ENCODE measurements around the gene SNX19. TPM values are rescaled to one million over a fixed set of nuclear protein-coding genes. Genes with fewer than 3 reads are reported as not detected.
"Not testable (repeated sequence)": the region's sequence is repeated elsewhere in the genome, so short reads cannot be mapped to it uniquely, and the experiment has no call there.

SNX19 gene
- total RNA-seq, 2 experiments from 2014 or later, result 41.5 to 43.4 TPM

- H3K27ac Mint-ChIP-seq, result no peak overlapping the region
- H3K9me3 Mint-ChIP-seq (ENCODE audit: low read depth), result no peaks in the 10 kb centered on the region
- no peak overlapping the region for H3K4me3 Mint-ChIP-seq
- CTCF ChIA-PET, result interaction anchor here (0.6 to 8.1 kb wide), 52 partner anchors 9 to 860 kb away, joined by 3 to 286 read pairs (median 4); partner anchors contain the start of genes ADAMTS15, ADAMTS8, PRDM10 and SNX19
- ATAC-seq (peak; percentile 94), DNase-seq (peak; percentile 91)
- no peaks in the 10 kb centered on the region for H3K36me3 Mint-ChIP-seq
- no peaks in the 10 kb centered on the region for H3K4me1 Mint-ChIP-seq
- peaks cover under 1% of the 10 kb centered on the region for H3K27me3 Mint-ChIP-seq
Observed at GRCh38 chr11:130861902-130862860, 54.1 kb downstream of the SNX19 start.

- ATAC-seq (no peak), DNase-seq (no peak)
- H3K27ac Mint-ChIP-seq, result no peak overlapping the region
- CTCF ChIA-PET, result interaction anchor here (0.9 to 8.1 kb wide), 17 partner anchors 9 to 648 kb away, joined by 3 to 286 read pairs (median 8); partner anchors contain the start of genes ADAMTS15, ADAMTS8 and SNX19
- H3K36me3 Mint-ChIP-seq, result no peaks in the 10 kb centered on the region
- H3K27me3 Mint-ChIP-seq, result peaks cover 6% of the 10 kb centered on the region
- no peak overlapping the region for H3K4me3 Mint-ChIP-seq
- H3K4me1 Mint-ChIP-seq, result no peaks in the 10 kb centered on the region
- H3K9me3 Mint-ChIP-seq (ENCODE audit: low read depth), result no peaks in the 10 kb centered on the region
Observed at GRCh38 chr11:130861283-130861682, 55.0 kb downstream of the SNX19 start.

GRCh38 chr11:130859886-130860285 lies 56.4 kb downstream of the SNX19 start:
- Mint-ChIP-seq H3K27me3 (peaks cover 9% of the 10 kb centered on the region), H3K4me3 (no peak overlapping the region), H3K9me3 (ENCODE audit: low read depth) (no peaks in the 10 kb centered on the region), H3K4me1 (no peaks in the 10 kb centered on the region), H3K27ac (no peak overlapping the region), H3K36me3 (no peaks in the 10 kb centered on the region)
- DNase-seq (no peak), ATAC-seq (no peak)
- CTCF ChIA-PET, result interaction anchor here (1.1 to 8.1 kb wide), 3 partner anchors 22 to 427 kb away, joined by 3 to 286 read pairs (median 3); partner anchors contain the start of genes ADAMTS8 and SNX19

GRCh38 chr11:130858215-130858614 lies 58.1 kb downstream of the SNX19 start:
- Mint-ChIP-seq H3K4me1 (no peaks in the 10 kb centered on the region), H3K36me3 (no peaks in the 10 kb centered on the region), H3K9me3 (ENCODE audit: low read depth) (no peaks in the 10 kb centered on the region), H3K27me3 (peaks cover 16% of the 10 kb centered on the region), H3K27ac (no peak overlapping the region), H3K4me3 (no peak overlapping the region)
- no peak for DNase-seq
- CTCF ChIA-PET, result interaction anchor here (0.9 to 8.1 kb wide), 4 partner anchors 31 to 425 kb away, joined by 3 to 286 read pairs (median 3); partner anchors contain the start of genes ADAMTS8 and SNX19
- ATAC-seq, result no peak

- H3K36me3 Mint-ChIP-seq; H3K4me3 Mint-ChIP-seq; H3K4me1 Mint-ChIP-seq; CTCF ChIA-PET; H3K9me3 Mint-ChIP-seq (ENCODE audit: low read depth); ATAC-seq; H3K27ac Mint-ChIP-seq; DNase-seq: not testable (repeated sequence)
- H3K27me3 Mint-ChIP-seq, result peaks cover 19% of the 10 kb centered on the region
Observed at GRCh38 chr11:130855707-130856106, 60.6 kb downstream of the SNX19 start.

- no peaks in the 10 kb centered on the region for H3K9me3 Mint-ChIP-seq (ENCODE audit: low read depth)
- ATAC-seq (no peak), DNase-seq (no peak)
- H3K27me3 Mint-ChIP-seq, result peaks cover 19% of the 10 kb centered on the region
- H3K4me3 Mint-ChIP-seq, result no peak overlapping the region
- no peaks in the 10 kb centered on the region for H3K4me1 Mint-ChIP-seq
- CTCF ChIA-PET, result no interaction called here
- no peaks in the 10 kb centered on the region for H3K36me3 Mint-ChIP-seq
- H3K27ac Mint-ChIP-seq, result no peak overlapping the region
Observed at GRCh38 chr11:130854483-130854882, 61.8 kb downstream of the SNX19 start.

GRCh38 chr11:130852589-130852988 lies 63.7 kb downstream of the SNX19 start:
- Mint-ChIP-seq H3K36me3 (no peaks in the 10 kb centered on the region), H3K27me3 (peaks cover 19% of the 10 kb centered on the region), H3K9me3 (ENCODE audit: low read depth) (no peaks in the 10 kb centered on the region), H3K27ac (no peak overlapping the region), H3K4me1 (no peaks in the 10 kb centered on the region), H3K4me3 (no peak overlapping the region)
- CTCF ChIA-PET, result interaction anchor here (1.2 to 2.6 kb wide), 3 partner anchors 9 to 420 kb away, joined by 3 to 15 read pairs (median 7); no protein-coding TSS in a partner anchor
- ATAC-seq (no peak), DNase-seq (no peak)

- H3K4me1 Mint-ChIP-seq, result no peaks in the 10 kb centered on the region
- no peaks in the 10 kb centered on the region for H3K9me3 Mint-ChIP-seq (ENCODE audit: low read depth)
- DNase-seq, result no peak
- peaks cover 14% of the 10 kb centered on the region for H3K27me3 Mint-ChIP-seq
- no peak overlapping the region for H3K4me3 Mint-ChIP-seq
- ATAC-seq, result no peak
- H3K36me3 Mint-ChIP-seq, result no peaks in the 10 kb centered on the region
- no peak overlapping the region for H3K27ac Mint-ChIP-seq
- CTCF ChIA-PET, result interaction anchor here (0.6 kb wide), 1 partner anchor 9 kb away, joined by 3 read pairs; no protein-coding TSS in a partner anchor
Observed at GRCh38 chr11:130850185-130850944, 65.9 kb downstream of the SNX19 start.

GRCh38 chr11:130849215-130849568 lies 67.1 kb downstream of the SNX19 start:
- DNase-seq, result no peak
- Mint-ChIP-seq H3K27ac (no peak overlapping the region), H3K4me3 (no peak overlapping the region), H3K27me3 (peaks cover 6% of the 10 kb centered on the region), H3K36me3 (no peaks in the 10 kb centered on the region), H3K9me3 (ENCODE audit: low read depth) (no peaks in the 10 kb centered on the region), H3K4me1 (no peaks in the 10 kb centered on the region)
- no peak for ATAC-seq
- CTCF ChIA-PET, result no interaction called here

- CTCF ChIA-PET, result interaction anchor here (1.7 kb wide), 1 partner anchor 13 kb away, joined by 11 read pairs; no protein-coding TSS in a partner anchor
- no peak overlapping the region for H3K4me3 Mint-ChIP-seq
- no peak for DNase-seq
- no peak overlapping the region for H3K27ac Mint-ChIP-seq
- H3K27me3 Mint-ChIP-seq, result peaks cover 4% of the 10 kb centered on the region
- no peaks in the 10 kb centered on the region for H3K4me1 Mint-ChIP-seq
- ATAC-seq, result no peak
- no peaks in the 10 kb centered on the region for H3K36me3 Mint-ChIP-seq
- H3K9me3 Mint-ChIP-seq (ENCODE audit: low read depth), result no peaks in the 10 kb centered on the region
Observed at GRCh38 chr11:130848361-130849214, 67.7 kb downstream of the SNX19 start.

GRCh38 chr11:130847517-130847916 lies 68.8 kb downstream of the SNX19 start:
- H3K9me3 Mint-ChIP-seq (ENCODE audit: low read depth), result no peaks in the 10 kb centered on the region
- no peak for ATAC-seq
- no peak overlapping the region for H3K27ac Mint-ChIP-seq
- DNase-seq, result no peak
- H3K4me1 Mint-ChIP-seq, result no peaks in the 10 kb centered on the region
- H3K4me3 Mint-ChIP-seq, result no peak overlapping the region
- CTCF ChIA-PET, result interaction anchor here (1.7 kb wide), 1 partner anchor 14 kb away, joined by 11 read pairs; no protein-coding TSS in a partner anchor
- no peaks in the 10 kb centered on the region for H3K36me3 Mint-ChIP-seq
- peaks cover 7% of the 10 kb centered on the region for H3K27me3 Mint-ChIP-seq

GRCh38 chr11:130846606-130847005 lies 69.7 kb downstream of the SNX19 start:
- Mint-ChIP-seq H3K36me3 (no peaks in the 10 kb centered on the region), H3K27ac (no peak overlapping the region), H3K4me1 (no peaks in the 10 kb centered on the region), H3K27me3 (peaks cover 9% of the 10 kb centered on the region), H3K4me3 (no peak overlapping the region), H3K9me3 (ENCODE audit: low read depth) (no peaks in the 10 kb centered on the region)
- CTCF ChIA-PET, result no interaction called here
- ATAC-seq, result no peak
- no peak for DNase-seq
